K562 (cell line): ENCODE results near the gene HACL1. TPM values are rescaled to one million over a fixed set of nuclear protein-coding genes. Genes with fewer than 3 reads are reported as not detected.

Experiments used
- BCOR ChIP-seq: fragments of 450-650 bp; IDR thresholded peaks from 2 replicates; pipeline ENCODE4 v1.6.1; 2016
- CBFA2T3 ChIP-seq: fragments of 450-650 bp; IDR thresholded peaks from 2 replicates; pipeline ENCODE4 v1.6.1; 2017
- E4F1 ChIP-seq: fragments of 250-450 bp; sonication (Bioruptor Pico); IDR thresholded peaks from 2 replicates; pipeline ENCODE4 v1.5.0; 2021; ENCODE audit warnings: mild to moderate bottlenecking, borderline replicate concordance
- HLTF ChIP-seq: fragments of 450-650 bp; IDR thresholded peaks from 2 replicates; pipeline ENCODE4 v1.6.1; 2016
- LEF1 ChIP-seq: fragments of 450-650 bp; IDR thresholded peaks from 2 replicates; pipeline ENCODE4 v1.6.1; 2016; ENCODE audit warnings: mild to moderate bottlenecking
- NR4A1 ChIP-seq, 2 experiments: fragments of 250-450 bp in 1 of 2; fragments of 450-650 bp in 1 of 2; sonication (Bioruptor Pico) in 1 of 2; IDR thresholded peaks; 2 replicates each; pipeline versions ENCODE4 v1.4.0 to v1.6.1; 2016 to 2020; ENCODE audit warnings: mild to moderate bottlenecking in 2 of 2, missing compliant biosample characterization in 1 of 2, missing genetic modification characterization in 1 of 2, moderate library complexity in 1 of 2
- POLR2H ChIP-seq: IDR thresholded peaks from 2 replicates; pipeline ENCODE4 v1.6.1; 2016; ENCODE audit warnings: missing genetic modification characterization, low read depth, mild to moderate bottlenecking, control low read depth, missing compliant biosample characterization, moderate library complexity
- SIN3B ChIP-seq: fragments of 450-650 bp; IDR thresholded peaks from 2 replicates; pipeline ENCODE4 v1.6.1; 2017; ENCODE audit warnings: low read depth, mild to moderate bottlenecking, moderate library complexity
- SIX5 ChIP-seq, 2 experiments: IDR thresholded peaks; 2 replicates each; pipeline ENCODE4 v1.6.1; 2011; ENCODE audit warnings: low read length in 2 of 2, borderline replicate concordance in 1 of 2, low read depth in 1 of 2, mild to moderate bottlenecking in 1 of 2, moderate library complexity in 1 of 2; ENCODE audit not compliant: insufficient read depth in 1 of 2
- TARDBP ChIP-seq: fragments of 450-650 bp; IDR thresholded peaks from 2 replicates; pipeline ENCODE4 v1.6.1; 2016
- TCF3 ChIP-seq: sonication (generic); formaldehyde crosslinking; IDR thresholded peaks from 2 replicates; pipeline ENCODE4 v1.4.0; 2020; ENCODE audit warnings: mild to moderate bottlenecking, missing genetic modification reagents
- XRCC5 ChIP-seq: fragments of 200-400 bp; formaldehyde crosslinking; IDR thresholded peaks from 2 replicates; pipeline ENCODE4 v1.6.1; 2017; ENCODE audit warnings: low read depth, mild to moderate bottlenecking, low read length
- ZNF766 ChIP-seq: fragments of 200-800 bp; sonication (Bioruptor generic); conservative IDR thresholded peaks from 2 replicates; pipeline ENCODE4 v1.6.1; 2016; ENCODE audit warnings: missing genetic modification characterization, missing compliant biosample characterization
- ZNF77 ChIP-seq: fragments of 250-450 bp; sonication (Bioruptor Pico); IDR thresholded peaks from 2 replicates; pipeline ENCODE4 v1.5.0; 2020
- polyA plus RNA-seq, 8 experiments: library from polyadenylated mRNA; depleted of rRNA in 4 of 8; stranded (reverse) in 5 of 8; unstranded in 3 of 8; fragments of >200 nt; fragmentation: Nextera tagmentation in 2 of 8; fragmentation: Illumina TruSeq in 1 of 8; extraction: Ambion mirVana in 2 of 8; extraction: Trizol in 1 of 8; gene quantifications; 2 replicates each; pipeline versions ENCODE4 v1.2.1 to v1.2.3, GENCODE V29; 2011 to 2014; ENCODE audit warnings: inconsistent platforms in 1 of 8, missing spikeins in 1 of 8
- total RNA-seq, 7 experiments: library from RNA; depleted of rRNA in 6 of 7; stranded (reverse); fragments of >200 nt in 6 of 7; fragmentation: Illumina TruSeq in 2 of 7; extraction: Trizol in 2 of 7; gene quantifications; 2 replicates each; pipeline versions ENCODE4 v1.2.1 to v1.2.3, GENCODE V29; 2011 to 2021; ENCODE audit warnings: low replicate concordance in 1 of 7
- TF ChIP-seq, protein P1 (sequence below), 2 experiments: IDR thresholded peaks in 1 of 2; conservative IDR thresholded peaks in 1 of 2; 2 replicates each; pipeline ENCODE4 v1.6.1; 2016; ENCODE audit warnings: low read depth in 2 of 2, mild to moderate bottlenecking in 1 of 2, missing compliant biosample characterization in 1 of 2, missing genetic modification characterization in 1 of 2, moderate library complexity in 1 of 2
- TF ChIP-seq, protein P2 (sequence below): sonication (generic); formaldehyde crosslinking; IDR thresholded peaks from 2 replicates; pipeline ENCODE4 v1.8.0; 2022; ENCODE audit warnings: mild to moderate bottlenecking, missing genetic modification reagents
- TF ChIP-seq, protein P3 (sequence below): fragments of 450-650 bp; formaldehyde crosslinking; IDR thresholded peaks from 2 replicates; pipeline ENCODE4 v1.4.0; 2020; ENCODE audit warnings: mild to moderate bottlenecking, moderate library complexity
- TF ChIP-seq, protein P4 (sequence below): IDR thresholded peaks from 2 replicates; pipeline ENCODE4 v1.6.1; 2011; ENCODE audit warnings: borderline replicate concordance, low read depth, mild to moderate bottlenecking, moderate library complexity, low read length; ENCODE audit not compliant: insufficient read depth, poor library complexity, severe bottlenecking

HACL1 gene
- total and polyA plus RNA-seq, 9 of the 15 experiments (the other 6 are each of a cell fraction or from before 2014, with no cell fraction given), result 18.9 to 61.5 (median 30.5) TPM

DNA sequence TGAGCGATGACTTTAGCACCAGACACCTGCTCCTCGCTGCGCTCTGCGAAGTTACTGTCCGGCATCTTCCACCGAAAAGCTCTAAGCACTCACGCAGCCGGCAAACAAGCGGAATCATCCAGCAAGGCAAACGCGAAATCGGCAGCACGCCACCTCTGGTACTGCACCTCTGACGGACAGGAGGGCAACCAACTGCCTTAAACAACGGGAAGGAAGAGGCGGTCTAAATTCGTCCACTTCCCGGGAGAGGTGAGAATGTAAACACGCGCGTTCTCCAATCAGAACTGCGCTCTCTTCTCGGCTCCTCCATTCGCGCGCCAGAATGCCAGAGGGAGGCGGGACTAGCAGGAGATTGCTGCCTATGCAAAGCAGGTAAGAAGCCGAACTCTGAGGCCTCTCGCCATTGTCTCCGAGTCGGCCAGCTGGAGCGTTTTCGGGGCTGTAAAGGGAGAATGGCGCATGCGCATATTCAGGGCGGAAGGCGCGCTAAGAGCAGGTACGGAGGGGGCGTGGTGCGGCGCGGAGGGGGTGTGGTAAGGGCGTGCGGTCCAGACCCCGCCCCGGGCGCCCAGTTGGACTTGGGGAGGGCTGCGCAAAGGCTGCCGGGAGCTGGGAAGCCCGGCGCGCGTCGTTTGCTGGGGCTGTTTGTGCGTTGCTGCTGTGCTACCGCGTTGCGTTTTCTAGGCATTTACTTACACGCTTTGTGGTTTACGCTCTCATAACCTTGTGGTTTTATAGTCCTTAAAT, at the start of gene HACL1, which contains the start of gene BTD (continued):
- TF ChIP-seq E4F1 (CRISPR knock-in tag), result no peak
- TF ChIP-seq BCOR, result no peak; the same call in 1 of the 2 replicates
- TF ChIP-seq, protein P1, sequence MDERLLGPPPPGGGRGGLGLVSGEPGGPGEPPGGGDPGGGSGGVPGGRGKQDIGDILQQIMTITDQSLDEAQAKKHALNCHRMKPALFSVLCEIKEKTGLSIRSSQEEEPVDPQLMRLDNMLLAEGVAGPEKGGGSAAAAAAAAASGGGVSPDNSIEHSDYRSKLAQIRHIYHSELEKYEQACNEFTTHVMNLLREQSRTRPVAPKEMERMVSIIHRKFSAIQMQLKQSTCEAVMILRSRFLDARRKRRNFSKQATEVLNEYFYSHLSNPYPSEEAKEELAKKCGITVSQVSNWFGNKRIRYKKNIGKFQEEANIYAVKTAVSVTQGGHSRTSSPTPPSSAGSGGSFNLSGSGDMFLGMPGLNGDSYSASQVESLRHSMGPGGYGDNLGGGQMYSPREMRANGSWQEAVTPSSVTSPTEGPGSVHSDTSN (CRISPR knock-in tag; IDR thresholded peaks at IDR 0.05; ENCODE audit: low read depth), result peak; percentile 90
- TF ChIP-seq, protein P1 (tag; conservative IDR thresholded peaks at IDR 0.05; ENCODE audit: low read depth), result peak; percentile 99
- TF ChIP-seq TARDBP, result no peak
- TF ChIP-seq, protein P2, sequence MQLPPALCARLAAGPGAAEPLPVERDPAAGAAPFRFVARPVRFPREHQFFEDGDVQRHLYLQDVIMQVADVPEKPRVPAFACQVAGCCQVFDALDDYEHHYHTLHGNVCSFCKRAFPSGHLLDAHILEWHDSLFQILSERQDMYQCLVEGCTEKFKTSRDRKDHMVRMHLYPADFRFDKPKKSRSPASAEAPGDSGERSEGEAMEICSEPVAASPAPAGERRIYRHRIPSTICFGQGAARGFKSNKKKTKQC (CRISPR knock-in tag), result no peak
- TF ChIP-seq, protein P3, sequence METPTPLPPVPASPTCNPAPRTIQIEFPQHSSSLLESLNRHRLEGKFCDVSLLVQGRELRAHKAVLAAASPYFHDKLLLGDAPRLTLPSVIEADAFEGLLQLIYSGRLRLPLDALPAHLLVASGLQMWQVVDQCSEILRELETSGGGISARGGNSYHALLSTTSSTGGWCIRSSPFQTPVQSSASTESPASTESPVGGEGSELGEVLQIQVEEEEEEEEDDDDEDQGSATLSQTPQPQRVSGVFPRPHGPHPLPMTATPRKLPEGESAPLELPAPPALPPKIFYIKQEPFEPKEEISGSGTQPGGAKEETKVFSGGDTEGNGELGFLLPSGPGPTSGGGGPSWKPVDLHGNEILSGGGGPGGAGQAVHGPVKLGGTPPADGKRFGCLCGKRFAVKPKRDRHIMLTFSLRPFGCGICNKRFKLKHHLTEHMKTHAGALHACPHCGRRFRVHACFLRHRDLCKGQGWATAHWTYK, result peak; percentile 56; the same call in 1 of the 2 replicates
- TF ChIP-seq TCF3 (CRISPR knock-in tag), result no peak
- TF ChIP-seq ZNF77 (CRISPR knock-in tag), result no peak
- no peak for TF ChIP-seq SIX5 (IDR thresholded peaks at IDR 0.05; ENCODE audit: borderline replicate concordance in 1 of 2, insufficient read depth in 1 of 2, low read depth in 1 of 2, low read length in 2 of 2)
- TF ChIP-seq XRCC5, result peak; percentile 62; the same call in 1 of the 2 replicates
- TF ChIP-seq CBFA2T3, result no peak
- TF ChIP-seq POLR2H (tag), result peak; percentile 96
- no peak for TF ChIP-seq NR4A1 (CRISPR knock-in tag; IDR thresholded peaks at IDR 0.05)
- TF ChIP-seq NR4A1 (tag; IDR thresholded peaks at IDR 0.05), result peak; percentile 68
- TF ChIP-seq, protein P4, sequence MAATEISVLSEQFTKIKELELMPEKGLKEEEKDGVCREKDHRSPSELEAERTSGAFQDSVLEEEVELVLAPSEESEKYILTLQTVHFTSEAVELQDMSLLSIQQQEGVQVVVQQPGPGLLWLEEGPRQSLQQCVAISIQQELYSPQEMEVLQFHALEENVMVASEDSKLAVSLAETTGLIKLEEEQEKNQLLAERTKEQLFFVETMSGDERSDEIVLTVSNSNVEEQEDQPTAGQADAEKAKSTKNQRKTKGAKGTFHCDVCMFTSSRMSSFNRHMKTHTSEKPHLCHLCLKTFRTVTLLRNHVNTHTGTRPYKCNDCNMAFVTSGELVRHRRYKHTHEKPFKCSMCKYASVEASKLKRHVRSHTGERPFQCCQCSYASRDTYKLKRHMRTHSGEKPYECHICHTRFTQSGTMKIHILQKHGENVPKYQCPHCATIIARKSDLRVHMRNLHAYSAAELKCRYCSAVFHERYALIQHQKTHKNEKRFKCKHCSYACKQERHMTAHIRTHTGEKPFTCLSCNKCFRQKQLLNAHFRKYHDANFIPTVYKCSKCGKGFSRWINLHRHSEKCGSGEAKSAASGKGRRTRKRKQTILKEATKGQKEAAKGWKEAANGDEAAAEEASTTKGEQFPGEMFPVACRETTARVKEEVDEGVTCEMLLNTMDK, result no peak
- TF ChIP-seq ZNF766 (CRISPR knock-in tag), result no peak
- TF ChIP-seq LEF1, result peak; percentile 55; the same call in 1 of the 2 replicates
- no peak for TF ChIP-seq HLTF
- peak; percentile 68; the same call in 1 of the 2 replicates for TF ChIP-seq SIN3B
